Measurements from ENCODE around the gene TMEM187. TPM values are rescaled to one million over a fixed set of nuclear protein-coding genes. Genes with fewer than 3 reads are reported as not detected.

The TMEM187 gene
- total and polyA plus RNA-seq, 2 of the 4 experiments (the other 2 are of a cell fraction) = 3.4 to 6.2 TPM

GRCh38 chrX:153929576-153929975 is 43.0 kb upstream of the TMEM187 start:
- BruUV-seq (replicated peaks) = no TSS peak
- in situ Hi-C loops (cut with MboI; ENCODE audit: low sequenced_read_pairs) = no loop called here
- 100% methylated on average over 1 of the region's 10 CpGs; no CpG with 5 or more reads in 1 of the 2 experiments for WGBS, 2 experiments (ENCODE audit: extremely low coverage in 2 of 2, insufficient read length in 1 of 2)

More at GRCh38 chrX:153929576-153929975, 43.0 kb upstream of the TMEM187 start:
- no peak overlapping the region for H2BK120ac ChIP-seq (ENCODE audit: low read depth, low read length)
- H2BK15ac ChIP-seq (ENCODE audit: low read depth, low read length) = no peak overlapping the region
- ChIA-PET POLR2A (ENCODE audit: unreplicated experiment) (no interaction called here), CTCF (no interaction called here)
- peaks cover 23% of the 10 kb centered on the region for H3K36me3 ChIP-seq (ENCODE audit: control insufficient read depth, insufficient read depth, low read length)
- H3K14ac ChIP-seq (replicated peaks; ENCODE audit: low read depth, low read length) = no peak overlapping the region
- no peak overlapping the region for H2AK9ac ChIP-seq (replicated peaks; ENCODE audit: low read depth, low read length, poor library complexity)
- no peak overlapping the region for H2BK5ac ChIP-seq (ENCODE audit: low read depth, low read length, poor library complexity, severe bottlenecking)
- H3K79me1 ChIP-seq (ENCODE audit: low read depth in 1 of 2, low read length in 2 of 2) = peaks cover 4 to 16% of the 10 kb centered on the region in 2 experiments; a peak in 2 of 4 replicates
- no peak overlapping the region for H3K56ac ChIP-seq (ENCODE audit: extremely low read depth, insufficient read depth, low read length)
- peaks cover 2% of the 10 kb centered on the region for H3K4me1 ChIP-seq (ENCODE audit: control insufficient read depth, insufficient read depth, low read length)
- DNase-seq = no peak
- no peak overlapping the region for H3K4me2 ChIP-seq (ENCODE audit: low read depth, low read length)
- H3K4ac ChIP-seq (ENCODE audit: low read depth, low read length) = no peak overlapping the region
- H4K8ac ChIP-seq (ENCODE audit: low read depth in 2 of 2, low read length in 2 of 2) = no peak overlapping the region
- intact Hi-C loops (cut with micrococcal nuclease) (loop anchor here (5.0 kb wide), 1 partner anchor 137 kb away; the partner anchor contains the start of genes IDH3G and SSR4), dilution Hi-C loops (cut with HindIII; ENCODE audit: low sequenced_read_pairs, unreplicated experiment) (no loop called here)
- no peak overlapping the region for H3K4me3 ChIP-seq (ENCODE audit: insufficient read depth, low read depth, low read length)
- no peak overlapping the region for H3K27ac ChIP-seq (ENCODE audit: insufficient read depth, low read length)
- peaks cover 20% of the 10 kb centered on the region for H4K20me1 ChIP-seq (ENCODE audit: insufficient read depth, low read length)
- no peak overlapping the region for H3K23ac ChIP-seq (ENCODE audit: low read depth, low read length)
- H2AK5ac ChIP-seq (ENCODE audit: low read depth, low read length) = no peak overlapping the region
- no peak overlapping the region for H2BK20ac ChIP-seq (ENCODE audit: low read depth, low read length)
- H3K27me3 ChIP-seq (ENCODE audit: control insufficient read depth, insufficient read depth, low read length) = no peaks in the 10 kb centered on the region; the same call in 1 of the 2 replicates
- H3K9ac ChIP-seq (ENCODE audit: low read depth, low read length) = no peak overlapping the region
- no peaks in the 10 kb centered on the region; the same call in 1 of the 2 replicates for H3K9me1 ChIP-seq (ENCODE audit: insufficient read depth, low read length)
- no peaks in the 10 kb centered on the region for H3K9me3 ChIP-seq (ENCODE audit: control insufficient read depth, insufficient read depth, low read length)
- TF ChIP-seq USF2 (IDR thresholded peaks at IDR 0.05; ENCODE audit: low read depth, low read length) = no peak
- TF ChIP-seq POLR2A (IDR thresholded peaks at IDR 0.05; ENCODE audit: low read depth, low read length) = no peak
- TF ChIP-seq CEBPB (IDR thresholded peaks at IDR 0.05; ENCODE audit: low read depth, low read length) = no peak
- TF ChIP-seq ELK1 (IDR thresholded peaks at IDR 0.05; ENCODE audit: borderline replicate concordance, low read depth, low read length) = no peak
- H4K5ac ChIP-seq (ENCODE audit: low read depth, low read length) = no peak overlapping the region
- no peak overlapping the region for H3K18ac ChIP-seq (ENCODE audit: low read depth, low read length)
- ATAC-seq (ENCODE audit: low read depth) = no peak
- no peak overlapping the region for H4K91ac ChIP-seq (ENCODE audit: insufficient read depth, low read depth, low read length)
- H2AFZ ChIP-seq (replicated peaks; ENCODE audit: low read length, poor library complexity) = no peak overlapping the region

Measured in IMR-90 (cell line).